Dermis blood vessel endothelial cell (primary cell): ENCODE measurements around the gene DHRS3. TPM values are rescaled to one million over a fixed set of nuclear protein-coding genes. Genes with fewer than 3 reads are reported as not detected.

Experiments used
- total RNA-seq: library from RNA; depleted of rRNA; stranded (reverse); fragments of >200 nt; gene quantifications from 2 replicates; pipeline ENCODE4 v1.2.3, GENCODE V29; 2014

The DHRS3 gene
- total RNA-seq, 1 donor from 2014 or later, result 121 TPM

Other genes starting within 250 kb of the DHRS3 start
- not detected in 2 replicates for gene AADACL4, start 25.9 kb upstream of the DHRS3 start, total RNA-seq
- gene AADACL3, start 97.9 kb upstream of the DHRS3 start, total RNA-seq, result not detected in 2 replicates
- not detected in 2 replicates for gene CFAP107, start 128.0 kb upstream of the DHRS3 start, total RNA-seq
- gene PRAMEF12, start 155.5 kb upstream of the DHRS3 start, total RNA-seq, result not detected in 2 replicates
- gene PRAMEF1, start 173.2 kb upstream of the DHRS3 start, total RNA-seq, result not detected in 2 replicates
- not detected in 2 replicates for gene PRAMEF11, start 213.2 kb upstream of the DHRS3 start, total RNA-seq
- not detected in 2 replicates for gene HNRNPCL1, start 230.5 kb upstream of the DHRS3 start, total RNA-seq
- not detected in 2 replicates for gene PRAMEF2, start 238.9 kb upstream of the DHRS3 start, total RNA-seq